ENCODE results near the gene CEPT1. TPM values are rescaled to one million over a fixed set of nuclear protein-coding genes. Genes with fewer than 3 reads are reported as not detected.

Gene CEPT1
- total and polyA plus RNA-seq, 9 of the 15 experiments (the other 6 are each of a cell fraction or from before 2014, with no cell fraction given), result 24.4 to 72.6 (median 42.4) TPM

- no peak for TF ChIP-seq KLF16 (IDR thresholded peaks at IDR 0.05)
- TF ChIP-seq CHD2 (IDR thresholded peaks at IDR 0.05; ENCODE audit: low read depth, low read length), result no peak
- TF ChIP-seq THRA (IDR thresholded peaks at IDR 0.05), result no peak
- TF ChIP-seq POLR2AphosphoS5 (IDR thresholded peaks at IDR 0.05; ENCODE audit: control insufficient read depth, insufficient read depth, low read depth, low read length), result no peak
Measured at GRCh38 chr1:111204201-111204982, 64.4 kb downstream of the CEPT1 start (continued).

- Histone ChIP-seq H3K4me2 (ENCODE audit: insufficient read depth, low read length) (no peak overlapping the region), H3K9ac (ENCODE audit: insufficient read depth in 1 of 2, low read depth in 2 of 2, low read length in 2 of 2) (no peak overlapping the region), H4K20me1 (replicated peaks; ENCODE audit: control insufficient read depth, insufficient read depth, low read length) (no peaks in the 10 kb centered on the region), H3K9me1 (ENCODE audit: control insufficient read depth, insufficient read depth, low read length) (no peaks in the 10 kb centered on the region), H3K27me3 (ENCODE audit: control insufficient read depth in 2 of 2, insufficient read depth in 2 of 2, low read length in 2 of 2) (peaks cover 0 to 10% of the 10 kb centered on the region in 2 experiments; a peak in 3 of 5 replicates), H3K4me1 (replicated peaks in 1 of 2; ENCODE audit: control insufficient read depth in 2 of 2, insufficient read depth in 2 of 2, low read length in 2 of 2) (peaks cover 23 to 29% of the 10 kb centered on the region in 2 experiments), H3K4me3 (no peak overlapping the region), H3K79me2 (ENCODE audit: control insufficient read depth, insufficient read depth, low read length) (no peaks in the 10 kb centered on the region), H3K9me3 (replicated peaks; ENCODE audit: control insufficient read depth, insufficient read depth, low read depth, low read length) (no peaks in the 10 kb centered on the region), H3K27ac (ENCODE audit: extremely low read depth, low read depth, low read length) (no peak overlapping the region), H3K36me3 (ENCODE audit: control insufficient read depth, insufficient read depth, low read length) (no peaks in the 10 kb centered on the region), H2AFZ (ENCODE audit: low read depth, low read length) (no peak overlapping the region)
- no TSS peak for BruUV-seq (replicated peaks)
- FAIRE-seq (no peak), ATAC-seq (no peak), DNase-seq (ENCODE audit: extremely low read depth in 1 of 4, low spot score in 3 of 4) (no peak)
- TF ChIP-seq SPI1 (IDR thresholded peaks at IDR 0.05; ENCODE audit: borderline replicate concordance, low read depth, low read length) (peak; percentile 6; the same call in 1 of the 2 replicates), GABPA (tag; conservative IDR thresholded peaks at IDR 0.05; ENCODE audit: low read depth) (no peak), ZC3H11A (IDR thresholded peaks at IDR 0.05; ENCODE audit: low read depth, low read length) (no peak)
- 25% methylated on average over 9 of the region's 9 CpGs for whole genome bisulfite sequencing (ENCODE audit: insufficient coverage, low coverage, missing lambda C conversion rate)
- in situ Hi-C loops (cut with MboI), result no loop called here
- intact Hi-C loops (cut with micrococcal nuclease), result no loop called here
- ChIA-PET POLR2A (no interaction called here), CTCF (ENCODE audit: low intra/inter-chr PET ratio) (no interaction called here)
Measured at GRCh38 chr1:111204983-111205713, 65.1 kb downstream of the CEPT1 start.

All from K562 (cell line).